ENCODE results near the gene CHST8. TPM values are rescaled to one million over a fixed set of nuclear protein-coding genes. Genes with fewer than 3 reads are reported as not detected.

The CHST8 gene
- total RNA-seq, 4 donors from 2014 or later: not detected

GRCh38 chr19:33772102-33772857 is 150.5 kb downstream of the CHST8 start:
- in situ Hi-C loops (cut with MboI; ENCODE audit: low pct_ligation_motif_present in 1 of 4, low pct_unique_long_range_greater_than_20kb in 1 of 4, low sequenced_read_pairs in 3 of 4) (loop anchor here (5.0 to 25.0 kb wide), 8 partner anchors 223 to 537 kb away; partner anchors contain the start of gene SLC7A10 (in 1 of the 4)), intact Hi-C loops (cut with DNase I; ENCODE audit: low total_unique reads) (no loop called here)
- WGBS, 2 donors (ENCODE audit: low coverage in 1 of 2): 90 to 94% methylated on average over 4 to 69 of the region's 72 CpGs
- no peaks in the 10 kb centered on the region for H3K9me3 ChIP-seq
- no peak for DNase-seq
- H3K4me3 ChIP-seq: no peak overlapping the region
- H3K27me3 ChIP-seq: no peaks in the 10 kb centered on the region
- TF ChIP-seq POLR2AphosphoS5 (IDR thresholded peaks at IDR 0.05): no peak
- TF ChIP-seq POLR2A (IDR thresholded peaks at IDR 0.05): no peak
- TF ChIP-seq CTCF (IDR thresholded peaks at IDR 0.05): no peak
- TF ChIP-seq EP300 (IDR thresholded peaks at IDR 0.05; ENCODE audit: low read depth): no peak
- no peak overlapping the region for H3K27ac ChIP-seq
- no peaks in the 10 kb centered on the region for H3K4me1 ChIP-seq
- H3K36me3 ChIP-seq: no peaks in the 10 kb centered on the region

GRCh38 chr19:33772858-33773180 is 151.1 kb downstream of the CHST8 start:
- no peaks in the 10 kb centered on the region for H3K4me1 ChIP-seq
- no peaks in the 10 kb centered on the region for H3K9me3 ChIP-seq
- intact Hi-C loops (cut with DNase I; ENCODE audit: low total_unique reads) (no loop called here), in situ Hi-C loops (cut with MboI; ENCODE audit: low pct_ligation_motif_present in 1 of 4, low pct_unique_long_range_greater_than_20kb in 1 of 4, low sequenced_read_pairs in 3 of 4) (loop anchor here (5.0 to 25.0 kb wide), 8 partner anchors 222 to 538 kb away; partner anchors contain the start of gene SLC7A10 (in 1 of the 4))
- DNase-seq: no peak
- H3K36me3 ChIP-seq: no peaks in the 10 kb centered on the region
- no peak overlapping the region for H3K4me3 ChIP-seq
- WGBS, 2 donors (ENCODE audit: low coverage in 1 of 2): 97% methylated on average over 21 of the region's 23 CpGs; no CpG with 5 or more reads in 1 of the 2 donors
- no peak overlapping the region for H3K27ac ChIP-seq
- TF ChIP-seq EP300 (IDR thresholded peaks at IDR 0.05; ENCODE audit: low read depth): no peak
- no peak for TF ChIP-seq POLR2A (IDR thresholded peaks at IDR 0.05)
- no peak for TF ChIP-seq CTCF (IDR thresholded peaks at IDR 0.05)
- no peak for TF ChIP-seq POLR2AphosphoS5 (IDR thresholded peaks at IDR 0.05)
- H3K27me3 ChIP-seq: no peaks in the 10 kb centered on the region

- intact Hi-C loops (cut with DNase I; ENCODE audit: low total_unique reads): no loop called here
- no peak overlapping the region for H3K27ac ChIP-seq
- TF ChIP-seq CTCF (IDR thresholded peaks at IDR 0.05) (no peak), POLR2AphosphoS5 (IDR thresholded peaks at IDR 0.05) (no peak)
- DNase-seq: no peak
- H3K4me3 ChIP-seq: no peak overlapping the region
- H3K27me3 ChIP-seq: peaks cover 6% of the 10 kb centered on the region
- 41% methylated on average over 5 of the region's 6 CpGs; no CpG with 5 or more reads in 1 of the 2 donors for WGBS, 2 donors (ENCODE audit: low coverage in 1 of 2)
- peaks cover 0 to 4% (median 2%) of the 10 kb centered on the region in 4 donors for H3K4me1 ChIP-seq
- no peaks in the 10 kb centered on the region for H3K36me3 ChIP-seq
- no peaks in the 10 kb centered on the region for H3K9me3 ChIP-seq
- in situ Hi-C loops (cut with MboI; ENCODE audit: low pct_ligation_motif_present in 1 of 4, low pct_unique_long_range_greater_than_20kb in 1 of 4, low sequenced_read_pairs in 3 of 4): loop anchor here (5.0 to 25.0 kb wide), 8 partner anchors 221 to 539 kb away; partner anchors contain the start of gene SLC7A10 (in 1 of the 4)
These were observed 152.2 kb downstream of the CHST8 start for GRCh38 chr19:33773704-33774624.

- in situ Hi-C loops (cut with MboI; ENCODE audit: low pct_ligation_motif_present in 1 of 4, low pct_unique_long_range_greater_than_20kb in 1 of 4, low sequenced_read_pairs in 3 of 4): loop anchor here (5.0 to 25.0 kb wide), 8 partner anchors 220 to 540 kb away; partner anchors contain the start of gene SLC7A10 (in 1 of the 4)
- H3K27me3 ChIP-seq: peaks cover 14% of the 10 kb centered on the region
- H3K9me3 ChIP-seq: no peaks in the 10 kb centered on the region
- TF ChIP-seq EP300 (IDR thresholded peaks at IDR 0.05; ENCODE audit: low read depth) (no peak), POLR2AphosphoS5 (IDR thresholded peaks at IDR 0.05) (no peak), POLR2A (IDR thresholded peaks at IDR 0.05) (no peak), CTCF (IDR thresholded peaks at IDR 0.05) (no peak)
- DNase-seq: no peak
- WGBS, 2 donors (ENCODE audit: low coverage in 1 of 2): 70% methylated on average over 6 of the region's 6 CpGs; no CpG with 5 or more reads in 1 of the 2 donors
- intact Hi-C loops (cut with DNase I; ENCODE audit: low total_unique reads): loop anchor here (5.0 kb wide), 2 partner anchors 373 to 532 kb away; no protein-coding TSS in a partner anchor
- peaks cover 0 to 4% (median 2%) of the 10 kb centered on the region in 4 donors for H3K4me1 ChIP-seq
- H3K4me3 ChIP-seq: no peak overlapping the region
- no peak overlapping the region for H3K27ac ChIP-seq
- H3K36me3 ChIP-seq: no peaks in the 10 kb centered on the region
These were observed 153.0 kb downstream of the CHST8 start for GRCh38 chr19:33774751-33775150.
